Measurements from ENCODE around the gene PRDM4. TPM values are rescaled to one million over a fixed set of nuclear protein-coding genes. Genes with fewer than 3 reads are reported as not detected.
A peak's percentile ranks its signal among the peaks of the same experiment; 100 is the strongest.

Gene PRDM4
- total RNA-seq, 2 experiments from 2014 or later, result 40.2 to 44.0 TPM

- DNase-seq (no peak), ATAC-seq (ENCODE audit: poor library complexity) (no peak)
- TF ChIP-seq CTCF (IDR thresholded peaks at IDR 0.05), result no peak
- no peaks in the 10 kb centered on the region for H3K27me3 Mint-ChIP-seq
- CTCF ChIA-PET, result no interaction called here
- Histone ChIP-seq H3K36me3 (ENCODE audit: insufficient read depth, low read length) (peaks cover 87% of the 10 kb centered on the region), H3K27ac (ENCODE audit: low read depth in 1 of 2, low read length in 2 of 2) (no peak overlapping the region), H3K27me3 (ENCODE audit: control insufficient read depth in 1 of 2, insufficient read depth in 2 of 2, low read length in 2 of 2) (no peaks in the 10 kb centered on the region), H3K9me3 (ENCODE audit: control insufficient read depth in 1 of 2, insufficient read depth in 1 of 2, low read length in 2 of 2) (no peaks in the 10 kb centered on the region), H3K4me1 (ENCODE audit: insufficient read depth, low read length) (peaks cover 13% of the 10 kb centered on the region), H3K4me3 (ENCODE audit: low read length) (no peak overlapping the region)
- no peak overlapping the region for H3K27ac Mint-ChIP-seq
- H3K9me3 Mint-ChIP-seq, result no peaks in the 10 kb centered on the region
- intact Hi-C loops (cut with DNase I, micrococcal nuclease), result no loop called here
- no peak overlapping the region for H3K4me3 Mint-ChIP-seq
- peaks cover 39% of the 10 kb centered on the region for H3K36me3 Mint-ChIP-seq (ENCODE audit: low read depth)
- peaks cover 17% of the 10 kb centered on the region for H3K4me1 Mint-ChIP-seq (ENCODE audit: low read depth)
- POLR2A ChIA-PET, result no interaction called here
These were observed 12.5 kb downstream of the PRDM4 start for GRCh38 chr12:107748472-107748871.

GRCh38 chr12:107736914-107737313, 24.0 kb downstream of the PRDM4 start:
- Histone ChIP-seq H3K4me1 (ENCODE audit: insufficient read depth, low read length) (no peaks in the 10 kb centered on the region), H3K4me3 (ENCODE audit: low read length) (no peak overlapping the region), H3K27ac (ENCODE audit: low read depth in 1 of 2, low read length in 2 of 2) (no peak overlapping the region), H3K36me3 (ENCODE audit: insufficient read depth, low read length) (peaks cover 91% of the 10 kb centered on the region), H3K9me3 (ENCODE audit: control insufficient read depth in 1 of 2, insufficient read depth in 1 of 2, low read length in 2 of 2) (no peaks in the 10 kb centered on the region), H3K27me3 (ENCODE audit: control insufficient read depth in 1 of 2, insufficient read depth in 2 of 2, low read length in 2 of 2) (no peaks in the 10 kb centered on the region)
- CTCF ChIA-PET, result no interaction called here
- Mint-ChIP-seq H3K36me3 (ENCODE audit: low read depth) (peaks cover 96% of the 10 kb centered on the region), H3K4me1 (ENCODE audit: low read depth) (no peaks in the 10 kb centered on the region), H3K9me3 (no peaks in the 10 kb centered on the region), H3K4me3 (no peak overlapping the region), H3K27ac (peak overlapping the region; percentile 7), H3K27me3 (no peaks in the 10 kb centered on the region)
- POLR2A ChIA-PET, result no interaction called here
- no peak for ATAC-seq (ENCODE audit: poor library complexity)
- peak in 3 of 14 experiments; percentile 7 to 25 (median 9) for DNase-seq
- intact Hi-C loops (cut with DNase I, micrococcal nuclease), result no loop called here
- TF ChIP-seq CTCF (IDR thresholded peaks at IDR 0.05), result no peak

GRCh38 chr12:107735763-107736162, 25.2 kb downstream of the PRDM4 start:
- Histone ChIP-seq H3K27ac (ENCODE audit: low read depth in 1 of 2, low read length in 2 of 2) (no peak overlapping the region), H3K4me3 (ENCODE audit: low read length) (no peak overlapping the region), H3K4me1 (ENCODE audit: insufficient read depth, low read length) (no peaks in the 10 kb centered on the region), H3K27me3 (ENCODE audit: control insufficient read depth in 1 of 2, insufficient read depth in 2 of 2, low read length in 2 of 2) (no peaks in the 10 kb centered on the region), H3K9me3 (ENCODE audit: control insufficient read depth in 1 of 2, insufficient read depth in 1 of 2, low read length in 2 of 2) (no peaks in the 10 kb centered on the region), H3K36me3 (ENCODE audit: insufficient read depth, low read length) (peaks cover 79% of the 10 kb centered on the region)
- no peak overlapping the region for H3K4me3 Mint-ChIP-seq
- CTCF ChIA-PET, result no interaction called here
- no peak for TF ChIP-seq CTCF (IDR thresholded peaks at IDR 0.05)
- peaks cover 84% of the 10 kb centered on the region for H3K36me3 Mint-ChIP-seq (ENCODE audit: low read depth)
- H3K27ac Mint-ChIP-seq, result no peak overlapping the region
- no peaks in the 10 kb centered on the region for H3K9me3 Mint-ChIP-seq
- H3K27me3 Mint-ChIP-seq, result no peaks in the 10 kb centered on the region
- H3K4me1 Mint-ChIP-seq (ENCODE audit: low read depth), result no peaks in the 10 kb centered on the region
- POLR2A ChIA-PET, result no interaction called here
- intact Hi-C loops (cut with DNase I, micrococcal nuclease), result no loop called here
- DNase-seq (no peak), ATAC-seq (ENCODE audit: poor library complexity) (no peak)
